Measurements from ENCODE around the gene PLXNA4. TPM values are rescaled to one million over a fixed set of nuclear protein-coding genes. Genes with fewer than 3 reads are reported as not detected.

Gene PLXNA4
- total RNA-seq, 1 experiment from 2014 or later = 0.11 TPM

- CTCF ChIA-PET = no interaction called here
- Histone ChIP-seq H3K4me1 (ENCODE audit: insufficient read depth, low read length, poor library complexity, severe bottlenecking) (peaks cover 5% of the 10 kb centered on the region), H3K27ac (ENCODE audit: low read depth, low read length, poor library complexity, severe bottlenecking) (no peak overlapping the region), H3K4me3 (ENCODE audit: low read depth, low read length, poor library complexity, severe bottlenecking) (no peak overlapping the region), H3K9me3 (ENCODE audit: low read depth, low read length, poor library complexity, severe bottlenecking) (no peaks in the 10 kb centered on the region), H3K27me3 (replicated peaks; ENCODE audit: insufficient read depth, low read depth, low read length, poor library complexity) (no peaks in the 10 kb centered on the region), H3K36me3 (ENCODE audit: insufficient read depth, low read length, poor library complexity, severe bottlenecking) (no peaks in the 10 kb centered on the region)
- TF ChIP-seq EZH2 (IDR thresholded peaks at IDR 0.05; ENCODE audit: borderline replicate concordance, low read depth, low read length, poor library complexity, severe bottlenecking) = no peak
- TF ChIP-seq CTCF (conservative IDR thresholded peaks at IDR 0.05; ENCODE audit: low read depth, low read length) = no peak
- no peak for DNase-seq (ENCODE audit: low spot score)
- POLR2A ChIA-PET (ENCODE audit: low non-redundant PET) = no interaction called here
- intact Hi-C loops (cut with micrococcal nuclease; ENCODE audit: unreplicated experiment) = no loop called here
- no TSS peak for BruUV-seq (replicated peaks)
These were observed 61.1 kb downstream of the PLXNA4 start for GRCh38 chr7:132515181-132515580.

GRCh38 chr7:132514430-132514829, 61.8 kb downstream of the PLXNA4 start:
- Histone ChIP-seq H3K36me3 (ENCODE audit: insufficient read depth, low read length, poor library complexity, severe bottlenecking) (no peaks in the 10 kb centered on the region), H3K4me3 (ENCODE audit: low read depth, low read length, poor library complexity, severe bottlenecking) (no peak overlapping the region), H3K4me1 (ENCODE audit: insufficient read depth, low read length, poor library complexity, severe bottlenecking) (no peaks in the 10 kb centered on the region), H3K27ac (ENCODE audit: low read depth, low read length, poor library complexity, severe bottlenecking) (no peak overlapping the region), H3K9me3 (ENCODE audit: low read depth, low read length, poor library complexity, severe bottlenecking) (no peaks in the 10 kb centered on the region), H3K27me3 (replicated peaks; ENCODE audit: insufficient read depth, low read depth, low read length, poor library complexity) (no peaks in the 10 kb centered on the region)
- DNase-seq (ENCODE audit: low spot score) = no peak
- BruUV-seq (replicated peaks) = no TSS peak
- CTCF ChIA-PET = no interaction called here
- POLR2A ChIA-PET (ENCODE audit: low non-redundant PET) = no interaction called here
- intact Hi-C loops (cut with micrococcal nuclease; ENCODE audit: unreplicated experiment) = no loop called here
- TF ChIP-seq CTCF (conservative IDR thresholded peaks at IDR 0.05; ENCODE audit: low read depth, low read length) (no peak), EZH2 (IDR thresholded peaks at IDR 0.05; ENCODE audit: borderline replicate concordance, low read depth, low read length, poor library complexity, severe bottlenecking) (no peak)

- ChIA-PET CTCF (no interaction called here), POLR2A (ENCODE audit: low non-redundant PET) (no interaction called here)
- TF ChIP-seq EZH2 (IDR thresholded peaks at IDR 0.05; ENCODE audit: borderline replicate concordance, low read depth, low read length, poor library complexity, severe bottlenecking) = no peak
- Histone ChIP-seq H3K27ac (ENCODE audit: low read depth, low read length, poor library complexity, severe bottlenecking) (no peak overlapping the region), H3K36me3 (ENCODE audit: insufficient read depth, low read length, poor library complexity, severe bottlenecking) (no peaks in the 10 kb centered on the region), H3K9me3 (ENCODE audit: low read depth, low read length, poor library complexity, severe bottlenecking) (no peaks in the 10 kb centered on the region), H3K27me3 (replicated peaks; ENCODE audit: insufficient read depth, low read depth, low read length, poor library complexity) (no peaks in the 10 kb centered on the region), H3K4me1 (ENCODE audit: insufficient read depth, low read length, poor library complexity, severe bottlenecking) (no peaks in the 10 kb centered on the region), H3K4me3 (ENCODE audit: low read depth, low read length, poor library complexity, severe bottlenecking) (no peak overlapping the region)
- DNase-seq (ENCODE audit: low spot score) = no peak
- no TSS peak for BruUV-seq (replicated peaks)
- intact Hi-C loops (cut with micrococcal nuclease; ENCODE audit: unreplicated experiment) = no loop called here
These were observed 64.3 kb downstream of the PLXNA4 start for GRCh38 chr7:132511921-132512320.

- no peak for TF ChIP-seq CTCF (conservative IDR thresholded peaks at IDR 0.05; ENCODE audit: low read depth, low read length)
- no peak for TF ChIP-seq EZH2 (IDR thresholded peaks at IDR 0.05; ENCODE audit: borderline replicate concordance, low read depth, low read length, poor library complexity, severe bottlenecking)
- Histone ChIP-seq H3K36me3 (ENCODE audit: insufficient read depth, low read length, poor library complexity, severe bottlenecking) (no peaks in the 10 kb centered on the region), H3K27ac (ENCODE audit: low read depth, low read length, poor library complexity, severe bottlenecking) (no peak overlapping the region), H3K4me3 (ENCODE audit: low read depth, low read length, poor library complexity, severe bottlenecking) (no peak overlapping the region), H3K9me3 (ENCODE audit: low read depth, low read length, poor library complexity, severe bottlenecking) (no peaks in the 10 kb centered on the region), H3K27me3 (replicated peaks; ENCODE audit: insufficient read depth, low read depth, low read length, poor library complexity) (no peaks in the 10 kb centered on the region), H3K4me1 (ENCODE audit: insufficient read depth, low read length, poor library complexity, severe bottlenecking) (no peaks in the 10 kb centered on the region)
- no peak for DNase-seq (ENCODE audit: low spot score)
- no TSS peak for BruUV-seq (replicated peaks)
- CTCF ChIA-PET = no interaction called here
- intact Hi-C loops (cut with micrococcal nuclease; ENCODE audit: unreplicated experiment) = no loop called here
- POLR2A ChIA-PET (ENCODE audit: low non-redundant PET) = no interaction called here
These were observed 64.9 kb downstream of the PLXNA4 start for GRCh38 chr7:132511387-132511786.

All from A673 (cell line).